Measurements from ENCODE around the gene RDH14.

- TF ChIP-seq EZH2 (IDR thresholded peaks at IDR 0.05; ENCODE audit: borderline replicate concordance, low read depth, low read length, poor library complexity, severe bottlenecking) (no peak), CTCF (conservative IDR thresholded peaks at IDR 0.05; ENCODE audit: low read depth, low read length) (no peak)
These were observed 288 bp upstream of the RDH14 start for GRCh38 chr2:18560797-18561085.
